GM12801 (cell line): ENCODE data around the gene CEP170B.

Source experiments
- CTCF ChIP-seq: IDR thresholded peaks from one replicate; pipeline ENCODE4 v1.5.1; 2011; ENCODE audit warnings: control low read depth; ENCODE audit not compliant: insufficient read length; ENCODE audit errors: extremely low read depth

Gene CEP170B

GRCh38 chr14:104881369-104881979 is 16.4 kb downstream of the CEP170B start:
- no peak for TF ChIP-seq CTCF

GRCh38 chr14:104882325-104882973 is 17.4 kb downstream of the CEP170B start:
- no peak for TF ChIP-seq CTCF

- TF ChIP-seq CTCF: no peak
These were observed 18.1 kb downstream of the CEP170B start for GRCh38 chr14:104882991-104883660.

GRCh38 chr14:104883681-104884361 is 18.8 kb downstream of the CEP170B start:
- TF ChIP-seq CTCF: no peak

GRCh38 chr14:104885031-104885972 is 20.2 kb downstream of the CEP170B start:
- TF ChIP-seq CTCF: no peak

- TF ChIP-seq CTCF: no peak
These were observed 21.1 kb downstream of the CEP170B start for GRCh38 chr14:104885973-104886689.
